ENCODE measurements around the gene MSRB2. TPM values are rescaled to one million over a fixed set of nuclear protein-coding genes. Genes with fewer than 3 reads are reported as not detected.
A peak's percentile ranks its signal among the peaks of the same experiment; 100 is the strongest.

The MSRB2 gene
- total RNA-seq, 2 donors from 2014 or later = 4.5 to 16.8 TPM

GRCh38 chr10:23095966-23096801, 805 bp downstream of the MSRB2 start:
- peaks cover 15 to 19% of the 10 kb centered on the region in 2 donors for H3K36me3 Mint-ChIP-seq
- ATAC-seq (peak; percentile 56 to 64), DNase-seq (ENCODE audit: low spot score in 2 of 2) (peak; percentile 26 to 59)
- H3K9me3 Mint-ChIP-seq = peaks cover 11 to 16% of the 10 kb centered on the region in 2 donors
- H3K27ac Mint-ChIP-seq = peak overlapping the region; percentile 94 to 95

- H3K36me3 Mint-ChIP-seq = peaks cover 19 to 21% of the 10 kb centered on the region in 2 donors
- ATAC-seq (peak in 1 of 2 donors; percentile 41), DNase-seq (ENCODE audit: low spot score in 2 of 2) (peak in 1 of 2 donors; percentile 9)
- peak overlapping the region; percentile 94 to 95 for H3K27ac Mint-ChIP-seq
- peaks cover 11 to 18% of the 10 kb centered on the region in 2 donors for H3K9me3 Mint-ChIP-seq
These were observed 1.6 kb downstream of the MSRB2 start for GRCh38 chr10:23096802-23097549.

- ATAC-seq (no peak), DNase-seq (ENCODE audit: low spot score in 2 of 2) (no peak)
- Mint-ChIP-seq H3K36me3 (peaks cover 19 to 26% of the 10 kb centered on the region in 2 donors), H3K9me3 (peaks cover 11 to 21% of the 10 kb centered on the region in 2 donors), H3K27ac (no peak overlapping the region)
These were observed 3.7 kb downstream of the MSRB2 start for GRCh38 chr10:23099079-23099478.

- no peak for DNase-seq (ENCODE audit: low spot score in 2 of 2)
- H3K27ac Mint-ChIP-seq = peak overlapping the region in 1 of 2 donors; percentile 35
These were observed 4.4 kb downstream of the MSRB2 start for GRCh38 chr10:23099816-23100215.

GRCh38 chr10:23100331-23101030, 5.1 kb downstream of the MSRB2 start:
- no peak for DNase-seq (ENCODE audit: low spot score in 2 of 2)
- Mint-ChIP-seq H3K27ac (peak overlapping the region in 1 of 2 donors; percentile 35), H3K36me3 (peaks cover 33 to 40% of the 10 kb centered on the region in 2 donors), H3K9me3 (peaks cover 11 to 21% of the 10 kb centered on the region in 2 donors)
- ATAC-seq = peak; percentile 34 to 63

More at GRCh38 chr10:23099816-23100215, 4.4 kb downstream of the MSRB2 start:
- peaks cover 11 to 21% of the 10 kb centered on the region in 2 donors for H3K9me3 Mint-ChIP-seq
- ATAC-seq = no peak
- H3K36me3 Mint-ChIP-seq = peaks cover 26 to 33% of the 10 kb centered on the region in 2 donors

GRCh38 chr10:23106331-23107072, 11.1 kb downstream of the MSRB2 start:
- Mint-ChIP-seq H3K27ac (no peak overlapping the region), H3K9me3 (peaks cover 0 to 5% of the 10 kb centered on the region in 2 donors)
- ATAC-seq = no peak

GRCh38 chr10:23110722-23111516, 15.5 kb downstream of the MSRB2 start:
- Mint-ChIP-seq H3K27ac (no peak overlapping the region), H3K9me3 (no peaks in the 10 kb centered on the region), H3K36me3 (peaks cover 0 to 25% of the 10 kb centered on the region in 2 donors)
- ATAC-seq (no peak), DNase-seq (ENCODE audit: low spot score in 2 of 2) (no peak)

More at GRCh38 chr10:23106331-23107072, 11.1 kb downstream of the MSRB2 start:
- H3K36me3 Mint-ChIP-seq = peaks cover 23 to 31% of the 10 kb centered on the region in 2 donors
- no peak for DNase-seq (ENCODE audit: low spot score in 2 of 2)

- H3K27ac Mint-ChIP-seq = no peak overlapping the region
- no peak for DNase-seq (ENCODE audit: low spot score in 2 of 2)
- no peaks in the 10 kb centered on the region for H3K9me3 Mint-ChIP-seq
- no peak for ATAC-seq
- peaks cover 0 to 25% of the 10 kb centered on the region in 2 donors for H3K36me3 Mint-ChIP-seq
These were observed 16.3 kb downstream of the MSRB2 start for GRCh38 chr10:23111517-23112286.

GRCh38 chr10:23114228-23114850, 19.0 kb downstream of the MSRB2 start:
- no peak for DNase-seq (ENCODE audit: low spot score in 2 of 2)
- Mint-ChIP-seq H3K9me3 (no peaks in the 10 kb centered on the region), H3K36me3 (peaks cover 0 to 18% of the 10 kb centered on the region in 2 donors), H3K27ac (no peak overlapping the region)
- ATAC-seq = no peak

GRCh38 chr10:23116486-23117205, 21.3 kb downstream of the MSRB2 start:
- DNase-seq (ENCODE audit: low spot score in 2 of 2) (no peak), ATAC-seq (no peak)
- Mint-ChIP-seq H3K9me3 (no peaks in the 10 kb centered on the region), H3K36me3 (peaks cover 0 to 18% of the 10 kb centered on the region in 2 donors), H3K27ac (no peak overlapping the region)

- ATAC-seq (no peak), DNase-seq (ENCODE audit: low spot score in 2 of 2) (no peak)
- Mint-ChIP-seq H3K27ac (no peak overlapping the region), H3K36me3 (peaks cover 0 to 8% of the 10 kb centered on the region in 2 donors), H3K9me3 (no peaks in the 10 kb centered on the region)
These were observed 24.9 kb downstream of the MSRB2 start for GRCh38 chr10:23120001-23120934.

GRCh38 chr10:23121135-23121534, 25.8 kb downstream of the MSRB2 start:
- Mint-ChIP-seq H3K27ac (no peak overlapping the region), H3K36me3 (peaks cover 0 to 7% of the 10 kb centered on the region in 2 donors), H3K9me3 (no peaks in the 10 kb centered on the region)
- ATAC-seq (no peak), DNase-seq (ENCODE audit: low spot score in 2 of 2) (no peak)

GRCh38 chr10:23136462-23136861, 41.1 kb downstream of the MSRB2 start:
- Mint-ChIP-seq H3K9me3 (peaks cover 13 to 15% of the 10 kb centered on the region in 2 donors), H3K36me3 (peaks cover 0 to 10% of the 10 kb centered on the region in 2 donors), H3K27ac (no peak overlapping the region)
- DNase-seq (ENCODE audit: low spot score in 2 of 2) (no peak), ATAC-seq (no peak)

Data from activated naive CD4-positive, alpha-beta T cell treated with anti-CD3 and anti-CD28 coated beads, Interleukin-2, amount 50 U/mL, for 72 hours (primary cell).